C4-2B (cell line): ENCODE data around the gene ZKSCAN4.

Experiments used
- ZFX ChIP-seq: fragments of 450-650 bp; IDR thresholded peaks from 2 replicates; pipeline ENCODE4 v1.6.1; 2017
- TF ChIP-seq, protein P1 (sequence below): fragments of 450-650 bp; conservative IDR thresholded peaks from 2 replicates; pipeline ENCODE4 v1.5.1; 2017; ENCODE audit warnings: mild to moderate bottlenecking

DNA sequence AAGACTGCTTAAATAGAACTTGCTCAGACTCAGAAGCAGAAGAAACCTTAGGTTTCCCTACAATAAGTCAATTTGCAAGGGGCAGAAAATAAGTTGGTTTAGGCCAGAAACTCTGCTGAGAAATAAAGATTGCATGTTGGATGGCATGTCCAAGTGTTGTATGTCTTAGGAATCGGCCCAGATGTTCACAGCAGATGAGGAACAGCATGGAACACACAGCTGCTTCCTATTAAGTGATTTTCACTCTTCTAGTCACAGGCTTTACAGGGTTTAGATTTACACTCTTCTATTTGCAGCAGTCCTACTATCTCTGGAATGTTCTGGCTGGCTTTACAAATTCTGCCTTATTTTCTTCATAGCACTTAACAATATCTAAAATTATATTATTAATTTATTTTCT, 3.2 kb downstream of the ZKSCAN4 start:
- TF ChIP-seq, protein P1, sequence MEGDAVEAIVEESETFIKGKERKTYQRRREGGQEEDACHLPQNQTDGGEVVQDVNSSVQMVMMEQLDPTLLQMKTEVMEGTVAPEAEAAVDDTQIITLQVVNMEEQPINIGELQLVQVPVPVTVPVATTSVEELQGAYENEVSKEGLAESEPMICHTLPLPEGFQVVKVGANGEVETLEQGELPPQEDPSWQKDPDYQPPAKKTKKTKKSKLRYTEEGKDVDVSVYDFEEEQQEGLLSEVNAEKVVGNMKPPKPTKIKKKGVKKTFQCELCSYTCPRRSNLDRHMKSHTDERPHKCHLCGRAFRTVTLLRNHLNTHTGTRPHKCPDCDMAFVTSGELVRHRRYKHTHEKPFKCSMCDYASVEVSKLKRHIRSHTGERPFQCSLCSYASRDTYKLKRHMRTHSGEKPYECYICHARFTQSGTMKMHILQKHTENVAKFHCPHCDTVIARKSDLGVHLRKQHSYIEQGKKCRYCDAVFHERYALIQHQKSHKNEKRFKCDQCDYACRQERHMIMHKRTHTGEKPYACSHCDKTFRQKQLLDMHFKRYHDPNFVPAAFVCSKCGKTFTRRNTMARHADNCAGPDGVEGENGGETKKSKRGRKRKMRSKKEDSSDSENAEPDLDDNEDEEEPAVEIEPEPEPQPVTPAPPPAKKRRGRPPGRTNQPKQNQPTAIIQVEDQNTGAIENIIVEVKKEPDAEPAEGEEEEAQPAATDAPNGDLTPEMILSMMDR, result no peak
- no peak for TF ChIP-seq ZFX
